Neural cell (in vitro differentiated cells): Measurements from ENCODE around the gene PLAAT2. TPM values are rescaled to one million over a fixed set of nuclear protein-coding genes. Genes with fewer than 3 reads are reported as not detected.

Source experiments
- H2AFZ ChIP-seq: fragments of 200-600, 300-800 bp; sonication (generic), shearing (Covaris generic); 2 replicates; pipeline ENCODE4 v1.6.0; 2014; ENCODE audit warnings: low read depth, mild to moderate bottlenecking, antibody characterized with exemption, low read length, moderate library complexity
- H3F3A ChIP-seq: fragments of 200-600 bp; shearing (Covaris generic); 2 replicates; pipeline ENCODE4 v1.6.1; 2016; ENCODE audit warnings: mild to moderate bottlenecking, moderate library complexity, mixed read lengths, antibody characterized with exemption, low read length; ENCODE audit not compliant: insufficient read depth, poor library complexity, severe bottlenecking
- H3K27ac ChIP-seq: fragments of 200-600, 300-800 bp; sonication (generic), shearing (Covaris generic); 2 replicates; pipeline ENCODE4 v1.5.1; 2014; ENCODE audit warnings: mild to moderate bottlenecking, low read length, moderate library complexity
- H3K27me3 ChIP-seq: fragments of 300-800, 200-600 bp; sonication (generic), shearing (Covaris generic); 2 replicates; pipeline ENCODE4 v1.6.0; 2014; ENCODE audit warnings: mild to moderate bottlenecking, low read depth, low read length, moderate library complexity; ENCODE audit not compliant: insufficient read depth
- H3K36me3 ChIP-seq: fragments of 300-800, 200-600 bp; sonication (generic), shearing (Covaris generic); 2 replicates; pipeline ENCODE4 v1.5.1; 2014; ENCODE audit warnings: mild to moderate bottlenecking, antibody characterized with exemption, low read length, moderate library complexity; ENCODE audit not compliant: insufficient read depth
- H3K4me2 ChIP-seq: fragments of 300-800, 200-600 bp; sonication (generic), shearing (Covaris generic); 2 replicates; pipeline ENCODE4 v1.6.0; 2014; ENCODE audit warnings: mild to moderate bottlenecking, low read length
- H3K4me3 ChIP-seq: fragments of 300-800, 200-600 bp; sonication (generic), shearing (Covaris generic); 2 replicates; pipeline ENCODE4 v1.5.1; 2014; ENCODE audit warnings: mild to moderate bottlenecking, low read length, moderate library complexity
- H3K79me2 ChIP-seq: fragments of 200-600 bp; shearing (Covaris generic); replicated peaks from 2 replicates; pipeline ENCODE4 v1.6.0; 2014; ENCODE audit warnings: mild to moderate bottlenecking, low read length, moderate library complexity; ENCODE audit not compliant: insufficient read depth
- H3K9ac ChIP-seq: fragments of 300-800, 200-600 bp; sonication (generic), shearing (Covaris generic); 2 replicates; pipeline ENCODE4 v1.6.1; 2016; ENCODE audit warnings: mild to moderate bottlenecking, low read length, mixed read lengths
- H3K9me2 ChIP-seq: fragments of 200-600 bp; shearing (Covaris generic); 2 replicates; pipeline ENCODE4 v1.6.1; 2016; ENCODE audit warnings: mild to moderate bottlenecking, low read length, mixed read lengths; ENCODE audit not compliant: insufficient read depth
- H3K9me3 ChIP-seq: fragments of 200-600, 300-800 bp; sonication (generic), shearing (Covaris generic); 2 replicates; pipeline ENCODE4 v1.6.1; 2016; ENCODE audit warnings: mild to moderate bottlenecking, mixed run types, low read length, moderate library complexity, mixed read lengths
- H4K20me1 ChIP-seq: fragments of 200-600 bp; shearing (Covaris generic); 2 replicates; pipeline ENCODE4 v1.6.1; 2016; ENCODE audit warnings: mild to moderate bottlenecking, mixed run types; ENCODE audit not compliant: insufficient read depth
- EP300 ChIP-seq: fragments of 450-650 bp; conservative IDR thresholded peaks from 2 replicates; pipeline ENCODE4 v1.6.1; 2014; ENCODE audit warnings: antibody characterized with exemption, mild to moderate bottlenecking, moderate library complexity; ENCODE audit not compliant: poor library complexity, severe bottlenecking
- EZH2 ChIP-seq: fragments of 200-600, 300-800 bp; shearing (Covaris generic), sonication (generic); IDR thresholded peaks from 2 replicates; pipeline ENCODE4 v1.6.1; 2014; ENCODE audit warnings: antibody characterized with exemption, low read length, borderline replicate concordance, mild to moderate bottlenecking; ENCODE audit not compliant: insufficient read depth, poor library complexity, severe bottlenecking
- MXI1 ChIP-seq: fragments of 450-650 bp; conservative IDR thresholded peaks from 2 replicates; pipeline ENCODE4 v1.6.1; 2014; ENCODE audit warnings: antibody characterized with exemption, mild to moderate bottlenecking; ENCODE audit not compliant: poor library complexity, severe bottlenecking
- POLR2AphosphoS5 ChIP-seq: IDR thresholded peaks from 2 replicates; pipeline ENCODE4 v1.6.1; 2012
- RAD21 ChIP-seq: fragments of 450-650 bp; conservative IDR thresholded peaks from 2 replicates; pipeline ENCODE4 v1.6.1; 2014; ENCODE audit warnings: antibody characterized with exemption, mild to moderate bottlenecking, moderate library complexity
- SMC3 ChIP-seq: fragments of 450-650 bp; conservative IDR thresholded peaks from 2 replicates; pipeline ENCODE4 v1.6.1; 2014; ENCODE audit warnings: antibody characterized with exemption, mild to moderate bottlenecking, moderate library complexity; ENCODE audit not compliant: poor library complexity
- TAF1 ChIP-seq: IDR thresholded peaks from 2 replicates; pipeline ENCODE4 v1.6.1; 2012; ENCODE audit warnings: low read depth
- polyA plus RNA-seq: library from polyadenylated mRNA; depleted of rRNA; stranded (reverse); fragments of >200 nt; gene quantifications from 2 replicates; pipeline ENCODE4 v1.2.3, GENCODE V29; 2014
- TF ChIP-seq, protein P1 (sequence below): IDR thresholded peaks from 2 replicates; pipeline ENCODE4 v1.6.1; 2012; ENCODE audit warnings: borderline replicate concordance
- TF ChIP-seq, protein P2 (sequence below): fragments of 450-650 bp; IDR thresholded peaks from 2 replicates; pipeline ENCODE4 v1.5.1; 2014; ENCODE audit warnings: antibody characterized with exemption, mild to moderate bottlenecking, moderate library complexity; ENCODE audit not compliant: poor library complexity, severe bottlenecking

The PLAAT2 gene
- polyA plus RNA-seq, 1 donor from 2014 or later, result not detected

DNA sequence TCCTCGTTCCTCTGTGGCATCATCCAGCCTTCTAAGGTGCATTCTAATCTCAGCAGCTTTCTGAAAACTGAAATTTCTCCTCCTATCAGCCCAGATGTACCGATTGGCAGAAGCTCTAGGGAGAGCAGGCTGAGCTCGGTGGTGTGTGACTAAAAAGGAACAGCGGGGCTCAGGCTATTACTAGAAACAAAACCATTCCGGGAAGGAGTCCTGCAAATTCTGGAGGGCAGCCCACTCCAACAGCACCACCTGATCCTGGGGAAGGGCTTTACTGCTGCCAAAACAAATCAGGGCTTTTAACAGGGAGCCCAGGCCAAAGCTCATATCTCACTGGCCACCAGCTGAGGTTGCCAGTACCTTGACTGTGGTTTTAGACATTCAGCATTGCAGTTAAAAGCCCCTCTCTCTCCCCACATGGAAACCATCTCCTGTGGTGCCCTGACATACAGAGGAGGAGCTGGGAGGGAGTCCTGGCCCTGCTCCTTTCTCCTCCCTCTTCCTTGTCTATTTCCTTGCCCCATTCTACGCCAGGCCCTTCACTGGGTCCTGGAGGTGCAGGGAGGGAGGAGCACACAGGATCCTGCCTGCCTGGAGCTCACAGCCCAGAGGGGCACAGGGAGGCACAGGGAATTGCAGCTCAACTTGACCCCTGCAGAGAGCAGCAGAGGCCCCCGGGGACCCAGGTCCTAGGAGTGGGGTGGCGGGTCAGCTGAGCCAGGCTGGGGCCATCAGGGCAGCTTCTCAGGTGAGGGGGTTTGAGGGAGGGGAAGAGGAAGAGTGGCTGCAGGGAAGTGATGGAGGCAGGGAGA is 25.7 kb downstream of the PLAAT2 start:
- no peaks in the 10 kb centered on the region for H3K79me2 ChIP-seq
- no peak overlapping the region for H3K9ac ChIP-seq
- H2AFZ ChIP-seq, result no peak overlapping the region
- no peak overlapping the region for H3K4me3 ChIP-seq
- no peaks in the 10 kb centered on the region for H3K36me3 ChIP-seq
- TF ChIP-seq EZH2 (no peak), POLR2AphosphoS5 (no peak), MXI1 (no peak), TAF1 (no peak), SMC3 (no peak), EP300 (no peak), RAD21 (no peak)
- TF ChIP-seq, protein P1, sequence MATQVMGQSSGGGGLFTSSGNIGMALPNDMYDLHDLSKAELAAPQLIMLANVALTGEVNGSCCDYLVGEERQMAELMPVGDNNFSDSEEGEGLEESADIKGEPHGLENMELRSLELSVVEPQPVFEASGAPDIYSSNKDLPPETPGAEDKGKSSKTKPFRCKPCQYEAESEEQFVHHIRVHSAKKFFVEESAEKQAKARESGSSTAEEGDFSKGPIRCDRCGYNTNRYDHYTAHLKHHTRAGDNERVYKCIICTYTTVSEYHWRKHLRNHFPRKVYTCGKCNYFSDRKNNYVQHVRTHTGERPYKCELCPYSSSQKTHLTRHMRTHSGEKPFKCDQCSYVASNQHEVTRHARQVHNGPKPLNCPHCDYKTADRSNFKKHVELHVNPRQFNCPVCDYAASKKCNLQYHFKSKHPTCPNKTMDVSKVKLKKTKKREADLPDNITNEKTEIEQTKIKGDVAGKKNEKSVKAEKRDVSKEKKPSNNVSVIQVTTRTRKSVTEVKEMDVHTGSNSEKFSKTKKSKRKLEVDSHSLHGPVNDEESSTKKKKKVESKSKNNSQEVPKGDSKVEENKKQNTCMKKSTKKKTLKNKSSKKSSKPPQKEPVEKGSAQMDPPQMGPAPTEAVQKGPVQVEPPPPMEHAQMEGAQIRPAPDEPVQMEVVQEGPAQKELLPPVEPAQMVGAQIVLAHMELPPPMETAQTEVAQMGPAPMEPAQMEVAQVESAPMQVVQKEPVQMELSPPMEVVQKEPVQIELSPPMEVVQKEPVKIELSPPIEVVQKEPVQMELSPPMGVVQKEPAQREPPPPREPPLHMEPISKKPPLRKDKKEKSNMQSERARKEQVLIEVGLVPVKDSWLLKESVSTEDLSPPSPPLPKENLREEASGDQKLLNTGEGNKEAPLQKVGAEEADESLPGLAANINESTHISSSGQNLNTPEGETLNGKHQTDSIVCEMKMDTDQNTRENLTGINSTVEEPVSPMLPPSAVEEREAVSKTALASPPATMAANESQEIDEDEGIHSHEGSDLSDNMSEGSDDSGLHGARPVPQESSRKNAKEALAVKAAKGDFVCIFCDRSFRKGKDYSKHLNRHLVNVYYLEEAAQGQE, result no peak
- TF ChIP-seq, protein P2, sequence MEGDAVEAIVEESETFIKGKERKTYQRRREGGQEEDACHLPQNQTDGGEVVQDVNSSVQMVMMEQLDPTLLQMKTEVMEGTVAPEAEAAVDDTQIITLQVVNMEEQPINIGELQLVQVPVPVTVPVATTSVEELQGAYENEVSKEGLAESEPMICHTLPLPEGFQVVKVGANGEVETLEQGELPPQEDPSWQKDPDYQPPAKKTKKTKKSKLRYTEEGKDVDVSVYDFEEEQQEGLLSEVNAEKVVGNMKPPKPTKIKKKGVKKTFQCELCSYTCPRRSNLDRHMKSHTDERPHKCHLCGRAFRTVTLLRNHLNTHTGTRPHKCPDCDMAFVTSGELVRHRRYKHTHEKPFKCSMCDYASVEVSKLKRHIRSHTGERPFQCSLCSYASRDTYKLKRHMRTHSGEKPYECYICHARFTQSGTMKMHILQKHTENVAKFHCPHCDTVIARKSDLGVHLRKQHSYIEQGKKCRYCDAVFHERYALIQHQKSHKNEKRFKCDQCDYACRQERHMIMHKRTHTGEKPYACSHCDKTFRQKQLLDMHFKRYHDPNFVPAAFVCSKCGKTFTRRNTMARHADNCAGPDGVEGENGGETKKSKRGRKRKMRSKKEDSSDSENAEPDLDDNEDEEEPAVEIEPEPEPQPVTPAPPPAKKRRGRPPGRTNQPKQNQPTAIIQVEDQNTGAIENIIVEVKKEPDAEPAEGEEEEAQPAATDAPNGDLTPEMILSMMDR, result no peak
- no peak overlapping the region for H3K4me2 ChIP-seq
- no peaks in the 10 kb centered on the region for H3K9me3 ChIP-seq
- no peaks in the 10 kb centered on the region for H3K9me2 ChIP-seq
- H3F3A ChIP-seq, result no peaks in the 10 kb centered on the region
- H3K27ac ChIP-seq, result no peak overlapping the region
- no peaks in the 10 kb centered on the region for H4K20me1 ChIP-seq
- H3K27me3 ChIP-seq, result no peaks in the 10 kb centered on the region

DNA sequence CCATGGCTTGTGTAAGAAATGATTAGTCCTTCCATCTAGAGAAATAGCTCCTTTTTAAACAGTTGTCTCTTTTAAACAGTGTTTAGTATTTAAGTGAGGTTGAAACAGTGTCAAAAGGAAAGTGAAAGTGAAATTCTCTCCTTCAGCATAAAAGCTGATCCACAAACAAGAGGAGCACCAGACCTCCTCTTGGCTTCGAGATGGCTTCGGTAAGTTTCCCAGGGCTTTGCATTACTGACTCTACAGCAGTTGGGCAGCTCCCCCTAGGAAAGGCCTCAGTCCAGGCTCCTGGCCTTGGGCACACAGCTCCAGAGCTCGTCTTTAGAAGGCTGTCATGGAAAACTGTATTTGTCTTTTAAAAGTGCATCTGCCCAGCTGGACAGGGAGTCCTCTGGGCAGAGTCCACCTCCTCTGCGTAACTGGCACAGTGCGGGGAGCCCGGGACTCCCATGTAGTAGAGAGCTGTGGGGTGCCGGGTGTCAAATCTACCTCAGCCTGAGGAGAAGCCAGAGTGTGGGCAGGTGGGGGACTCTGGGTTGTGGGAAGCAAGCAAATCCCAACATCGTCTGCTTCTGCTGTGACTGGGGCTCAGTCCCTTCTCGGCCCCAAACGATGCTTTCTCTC is 26.4 kb downstream of the PLAAT2 start, which contains the start of gene PLAAT4:
PLAAT4 (plus strand) TSS at position 140 of the 624 bp plus-strand sequence; CDS start at position 201, 61 bp downstream.
- H3K9me3 ChIP-seq, result no peaks in the 10 kb centered on the region
- no peak within 1 kb of the TSS for H3K27ac ChIP-seq
- H2AFZ ChIP-seq, result no peak within 1 kb of the TSS
- H3K9ac ChIP-seq, result no peak within 1 kb of the TSS
- H3F3A ChIP-seq, result no peaks in the 10 kb centered on the region
- H3K4me2 ChIP-seq, result no peak within 1 kb of the TSS
- no peaks in the 10 kb centered on the region for H4K20me1 ChIP-seq
- no peaks in the 10 kb centered on the region for H3K9me2 ChIP-seq
- H3K4me3 ChIP-seq, result no peak within 1 kb of the TSS
- no peaks in the 10 kb centered on the region for H3K79me2 ChIP-seq
- H3K36me3 ChIP-seq, result no peaks in the 10 kb centered on the region
- H3K27me3 ChIP-seq, result no peaks in the 10 kb centered on the region
- TF ChIP-seq POLR2AphosphoS5 (no peak), EP300 (no peak), SMC3 (no peak), RAD21 (no peak), EZH2 (no peak), MXI1 (no peak), TAF1 (no peak)
- TF ChIP-seq, protein P1, result no peak
- TF ChIP-seq, protein P2, result no peak
